ENCODE data around the gene THBS3. TPM values are rescaled to one million over a fixed set of nuclear protein-coding genes. Genes with fewer than 3 reads are reported as not detected.
A peak's percentile ranks its signal among the peaks of the same experiment; 100 is the strongest.

THBS3 gene
- total and polyA plus RNA-seq, 2 of the 13 experiments (the other 11 are each of a cell fraction or from before 2014, with no cell fraction given): 0.86 to 3.6 TPM

- TF ChIP-seq CTCF (CRISPR knock-in tag; IDR thresholded peaks at IDR 0.05): no peak
- TF ChIP-seq ZNF687 (CRISPR knock-in tag; IDR thresholded peaks at IDR 0.05): peak; percentile 23; the same call in 1 of the 2 replicates
- TF ChIP-seq ATF3 (CRISPR knock-in tag; IDR thresholded peaks at IDR 0.05): no peak
- TF ChIP-seq ZNF10 (CRISPR knock-in tag; IDR thresholded peaks at IDR 0.05; ENCODE audit: borderline replicate concordance, low read depth): no peak
- no peak for TF ChIP-seq ZNF556 (CRISPR knock-in tag; IDR thresholded peaks at IDR 0.05; ENCODE audit: borderline replicate concordance)
- TF ChIP-seq ZNF335 (CRISPR knock-in tag; IDR thresholded peaks at IDR 0.05): no peak
- TF ChIP-seq GATAD2A (CRISPR knock-in tag; IDR thresholded peaks at IDR 0.05): no peak
- 0 out of 2 replicates have a peak, but pooled peaks have one; percentile 80 for TF ChIP-seq HNRNPL (IDR thresholded peaks at IDR 0.05; ENCODE audit: low read depth, low read length)
- TF ChIP-seq ZFAT (CRISPR knock-in tag; conservative IDR thresholded peaks at IDR 0.05): no peak
- TF ChIP-seq MZF1 (CRISPR knock-in tag; IDR thresholded peaks at IDR 0.05; ENCODE audit: borderline replicate concordance): no peak
- 0 out of 2 replicates have a peak, but pooled peaks have one; percentile 64 for TF ChIP-seq ZNF333 (CRISPR knock-in tag; IDR thresholded peaks at IDR 0.05; ENCODE audit: borderline replicate concordance)
- TF ChIP-seq ZNF740 (CRISPR knock-in tag; IDR thresholded peaks at IDR 0.05): no peak
- no peak for TF ChIP-seq ZFP91 (CRISPR knock-in tag; IDR thresholded peaks at IDR 0.05; ENCODE audit: borderline replicate concordance)
- peak; percentile 11; the same call in 1 of the 2 replicates for TF ChIP-seq TFAP4 (IDR thresholded peaks at IDR 0.05; ENCODE audit: borderline replicate concordance, low read depth)
- 0 out of 2 replicates have a peak, but pooled peaks have one; percentile 18 for TF ChIP-seq FOXC1 (CRISPR knock-in tag; IDR thresholded peaks at IDR 0.05; ENCODE audit: borderline replicate concordance)
- TF ChIP-seq ARID2 (CRISPR knock-in tag; IDR thresholded peaks at IDR 0.05; ENCODE audit: borderline replicate concordance): no peak
- no peak for TF ChIP-seq ZKSCAN1 (IDR thresholded peaks at IDR 0.05; ENCODE audit: low read length)
- TF ChIP-seq BHLHE40 (IDR thresholded peaks at IDR 0.05; ENCODE audit: low read length): no peak
- no peak for TF ChIP-seq DMAP1 (CRISPR knock-in tag; IDR thresholded peaks at IDR 0.05)
- no peak for TF ChIP-seq ZNF879 (CRISPR knock-in tag; IDR thresholded peaks at IDR 0.05)
These were observed 46.6 kb upstream of the THBS3 start (continued) for GRCh38 chr1:155254228-155254713.
